GM19238 (cell line): Measurements from ENCODE around the gene MTUS2.
"Not testable (repeated sequence)": the region's sequence is repeated elsewhere in the genome, so short reads cannot be mapped to it uniquely, and the experiment has no call there.

Experiments used
- DNase-seq: peaks from one replicate; pipeline ENCODE4 v3.0.0; 2011; ENCODE audit warnings: low spot score; ENCODE audit not compliant: insufficient read length

MTUS2 gene

GRCh38 chr13:28955264-28955966 lies 135.3 kb downstream of the MTUS2 start:
- DNase-seq: no peak

DNA sequence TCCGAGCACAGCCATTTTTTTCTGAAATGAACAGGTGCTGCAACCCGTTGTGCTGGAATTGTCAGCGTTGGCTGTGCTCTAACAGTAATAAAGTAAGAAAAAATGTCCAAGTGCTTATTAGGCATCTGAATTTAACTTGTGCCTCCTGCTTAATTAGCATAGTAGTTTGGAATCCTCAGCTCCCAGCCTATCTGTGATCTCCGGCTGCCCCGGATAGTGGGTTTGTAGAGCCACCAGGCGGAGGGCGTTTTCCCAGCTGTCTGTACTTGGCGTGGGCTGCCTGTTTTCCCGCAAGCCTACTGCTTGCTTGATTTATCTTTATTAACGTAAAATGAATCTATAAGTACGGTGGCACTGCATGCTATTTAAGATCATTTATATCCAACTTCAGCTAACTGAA lies 137.9 kb downstream of the MTUS2 start:
- no peak for DNase-seq

GRCh38 chr13:28958441-28958840 lies 138.3 kb downstream of the MTUS2 start:
- DNase-seq: no peak

- no peak for DNase-seq
These were observed 143.9 kb downstream of the MTUS2 start for GRCh38 chr13:28964052-28964451.

DNA sequence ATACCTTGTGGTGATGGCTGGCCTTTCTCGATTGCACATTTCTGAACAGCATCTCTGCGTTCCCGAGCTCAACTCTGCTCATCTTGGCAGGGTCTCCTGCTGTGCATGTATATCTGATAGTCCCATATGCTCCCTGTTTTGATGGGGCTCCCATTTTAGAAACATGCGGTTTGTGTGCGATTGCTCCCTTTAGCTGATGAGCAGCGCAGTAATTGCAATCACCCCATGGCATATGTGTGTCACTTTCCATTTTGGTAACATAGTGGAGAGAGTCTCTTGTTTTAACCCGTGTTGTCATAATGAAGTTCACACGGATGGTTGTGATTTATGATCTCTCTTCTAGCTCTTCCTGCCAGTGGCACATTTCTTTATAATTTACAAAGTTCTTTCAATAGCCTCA lies 144.7 kb downstream of the MTUS2 start:
- no peak for DNase-seq

GRCh38 chr13:28967029-28967915 lies 147.1 kb downstream of the MTUS2 start:
- DNase-seq: no peak

GRCh38 chr13:28976195-28976594 lies 156.1 kb downstream of the MTUS2 start:
- DNase-seq: no peak

DNA sequence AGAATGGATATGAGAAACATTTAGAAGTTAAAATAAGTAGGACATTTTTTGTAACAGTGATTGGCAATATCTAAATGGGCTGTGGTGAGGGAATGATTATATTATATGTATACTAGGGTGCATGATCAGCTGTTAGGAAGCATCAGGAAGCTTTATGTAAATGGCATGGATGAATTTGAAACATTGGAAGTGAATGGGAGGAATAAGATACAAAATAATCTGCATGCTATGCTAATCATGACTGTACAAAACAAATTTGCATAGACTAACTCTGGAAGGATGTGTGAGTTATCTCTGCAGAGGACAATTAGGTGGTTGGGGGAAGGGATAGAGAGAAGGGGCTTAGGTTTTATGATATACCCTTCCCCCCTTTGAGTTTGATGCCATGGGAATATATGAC lies 156.5 kb downstream of the MTUS2 start:
- no peak for DNase-seq

DNA sequence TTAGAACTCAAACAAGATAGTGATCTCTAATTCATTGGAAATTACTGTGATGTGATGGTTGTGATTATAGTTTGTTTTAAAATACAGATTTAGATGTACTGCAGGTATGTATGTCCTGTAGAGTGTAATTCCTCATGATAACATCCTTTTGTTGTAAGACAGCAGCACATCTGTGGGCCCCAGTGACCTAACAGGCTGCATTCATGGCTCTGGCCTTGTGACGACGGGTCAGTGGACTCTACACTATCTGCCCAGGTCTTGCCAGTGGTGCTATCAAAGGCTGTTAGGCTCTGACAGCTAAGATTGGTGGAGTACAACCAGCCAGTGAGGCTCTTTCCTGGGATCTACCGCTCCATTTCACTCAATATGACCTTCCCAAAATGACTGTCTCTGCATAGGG lies 158.4 kb downstream of the MTUS2 start:
- no peak for DNase-seq

DNA sequence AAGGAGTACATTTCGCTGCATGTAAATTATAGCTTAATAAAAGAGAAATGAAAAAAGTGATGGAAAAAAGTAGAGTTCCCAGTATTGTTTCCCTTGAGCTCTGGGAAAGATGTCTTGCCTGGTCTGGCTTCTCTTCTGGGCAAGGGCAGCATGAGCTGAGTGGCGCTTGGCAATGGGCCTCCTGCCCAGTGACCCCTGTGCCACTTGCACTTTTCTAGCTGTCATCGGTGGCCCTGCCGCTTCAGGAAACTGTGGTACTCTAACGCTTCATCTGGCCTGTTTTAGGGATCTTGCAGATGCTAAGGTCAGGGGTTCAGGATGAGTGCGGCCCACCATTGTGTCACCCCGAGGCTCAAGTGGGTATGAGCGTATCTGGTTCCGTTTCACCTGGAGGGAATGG lies 161.4 kb downstream of the MTUS2 start:
- DNase-seq: no peak

DNA sequence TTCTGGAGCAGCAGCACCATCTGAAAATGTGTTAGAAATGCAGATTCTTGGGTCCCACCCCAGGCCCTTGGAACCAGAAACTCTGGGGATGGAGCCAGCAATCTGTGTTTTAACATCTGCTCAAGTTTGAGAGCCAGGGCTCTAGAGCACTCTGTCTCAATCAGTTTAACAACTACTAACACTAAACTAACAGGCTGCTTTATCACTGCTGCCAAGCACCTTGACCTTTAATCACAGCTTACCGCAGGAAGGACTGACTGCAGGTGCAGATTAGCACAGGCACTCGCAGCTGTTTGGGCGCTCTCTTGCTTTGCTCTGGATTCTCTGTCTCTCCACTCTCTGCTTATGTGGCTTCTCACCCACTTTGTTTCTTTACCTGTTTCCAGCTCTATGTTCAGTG lies 163.5 kb downstream of the MTUS2 start:
- DNase-seq: no peak

- no peak for DNase-seq
These were observed 164.2 kb downstream of the MTUS2 start for GRCh38 chr13:28984326-28984725.

- no peak for DNase-seq
These were observed 164.7 kb downstream of the MTUS2 start for GRCh38 chr13:28984825-28985224.

- not testable (repeated sequence) for DNase-seq
These were observed 170.2 kb downstream of the MTUS2 start for GRCh38 chr13:28990378-28990777.

DNA sequence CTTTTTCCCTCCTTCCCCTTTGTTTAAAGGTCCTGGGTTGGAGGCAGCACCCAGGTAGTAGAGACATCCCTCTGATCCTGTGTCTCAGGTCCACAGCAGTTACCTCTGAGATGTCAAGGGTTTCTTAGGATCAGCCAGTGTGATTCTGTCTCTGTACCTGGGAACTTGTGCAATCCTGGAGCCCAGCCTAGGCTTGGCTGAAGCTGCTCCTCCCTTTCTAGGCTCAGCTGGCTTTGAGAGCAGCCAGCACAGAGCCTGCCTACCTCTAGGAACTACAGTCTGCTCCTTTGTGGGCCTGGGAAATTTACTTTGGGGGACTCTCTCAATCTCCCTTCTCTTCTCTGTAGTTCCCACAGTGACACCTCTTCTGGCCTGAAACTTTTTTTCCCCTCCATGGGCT lies 171.6 kb downstream of the MTUS2 start:
- DNase-seq: no peak

GRCh38 chr13:29000826-29001225 lies 180.7 kb downstream of the MTUS2 start:
- no peak for DNase-seq

- no peak for DNase-seq
These were observed 185.1 kb downstream of the MTUS2 start for GRCh38 chr13:29005035-29005762.

GRCh38 chr13:29005763-29006120 lies 185.6 kb downstream of the MTUS2 start:
- no peak for DNase-seq

- DNase-seq: no peak
These were observed 186.3 kb downstream of the MTUS2 start for GRCh38 chr13:29006359-29006850.

DNA sequence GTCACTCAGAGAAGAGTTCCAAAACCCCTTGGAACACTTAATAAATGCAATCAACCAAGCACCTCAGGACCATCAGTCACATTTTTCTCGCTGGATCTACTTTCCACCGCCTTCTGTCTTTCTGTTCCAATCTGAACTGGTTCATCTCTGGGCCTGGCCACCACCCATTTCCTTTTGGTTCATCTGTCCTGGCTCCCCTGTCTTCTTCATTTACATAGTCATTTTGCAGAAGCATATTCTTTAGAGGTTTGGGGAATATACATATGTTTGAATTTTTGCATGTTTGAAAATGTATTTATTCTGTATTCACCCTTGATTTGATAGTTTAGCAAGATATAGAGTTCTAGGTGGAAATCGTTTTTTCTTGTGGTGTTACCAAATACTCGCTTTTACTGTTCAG lies 188.2 kb downstream of the MTUS2 start:
- no peak for DNase-seq

DNA sequence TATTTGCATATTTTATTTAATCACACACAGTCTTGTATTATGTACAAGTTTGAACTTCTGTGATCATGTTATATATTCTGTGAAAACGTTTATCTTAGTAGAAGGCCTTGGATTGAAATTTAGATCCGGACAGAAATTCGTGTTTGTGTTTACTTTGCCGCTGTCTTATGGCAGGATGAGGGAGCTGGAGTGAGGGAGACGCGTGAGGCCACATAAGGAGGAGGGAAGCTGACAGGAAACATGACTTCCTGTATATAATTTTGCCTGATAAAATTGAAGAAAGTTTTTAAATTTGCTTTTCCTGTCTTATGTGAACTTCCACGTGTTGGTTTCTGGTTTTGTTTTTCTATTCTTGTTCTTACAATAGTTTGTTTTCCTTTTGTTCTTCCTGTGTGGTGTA lies 200.2 kb downstream of the MTUS2 start:
- DNase-seq: no peak

DNA sequence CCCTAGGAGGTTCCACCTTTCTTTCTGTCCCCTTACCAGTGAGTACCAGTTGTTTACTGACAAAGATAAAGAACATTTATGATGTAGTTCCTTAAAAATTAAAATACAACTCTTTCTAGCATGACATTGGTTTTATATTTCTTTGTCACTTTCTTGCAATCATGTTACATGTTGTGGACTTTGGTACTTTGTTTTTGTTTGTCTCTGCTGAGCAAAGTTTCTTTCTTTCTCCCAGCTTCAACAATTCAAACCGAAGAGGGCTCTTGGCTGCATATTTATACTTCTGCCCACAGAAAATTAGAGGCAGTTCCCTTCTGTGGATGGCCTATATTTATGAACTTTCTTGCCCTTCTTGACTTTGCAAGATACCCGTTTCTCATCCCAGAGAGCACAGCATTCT lies 201.2 kb downstream of the MTUS2 start:
- no peak for DNase-seq
